Nephron (organoid): ENCODE data around the gene PLPP4.
A peak's percentile ranks its signal among the peaks of the same experiment; 100 is the strongest.

Source experiments
- H3K27ac Mint-ChIP-seq, 3 experiments: 2 replicates each; pipeline ENCODE4 v1.8.0; 2020; ENCODE audit warnings: mixed read lengths in 3 of 3, mild to moderate bottlenecking in 2 of 3, moderate library complexity in 1 of 3
- H3K27me3 Mint-ChIP-seq: 2 replicates; pipeline ENCODE4 v1.8.0; 2021; ENCODE audit warnings: low read depth, mild to moderate bottlenecking, moderate library complexity, mixed read lengths
- H3K36me3 Mint-ChIP-seq: 2 replicates; pipeline ENCODE4 v1.8.0; 2020; ENCODE audit warnings: low read depth, mixed read lengths
- H3K4me1 Mint-ChIP-seq: 2 replicates; pipeline ENCODE4 v1.8.0; 2020; ENCODE audit warnings: mixed read lengths
- H3K4me3 Mint-ChIP-seq, 3 experiments: 2 replicates each; pipeline ENCODE4 v1.8.0; 2020; ENCODE audit warnings: mild to moderate bottlenecking in 3 of 3, mixed read lengths in 3 of 3, moderate library complexity in 2 of 3
- H3K9me3 Mint-ChIP-seq: 2 replicates; pipeline ENCODE4 v1.8.0; 2020; ENCODE audit warnings: mixed read lengths
- TF ChIP-seq, protein P1 (sequence below), 3 experiments: fragments of 200-600 bp; sonication (generic); IDR thresholded peaks; one replicate each; pipeline ENCODE4 v1.5.0; 2021; ENCODE audit warnings: antibody characterized with exemption in 3 of 3; ENCODE audit not compliant: unreplicated experiment in 3 of 3

PLPP4 gene

DNA sequence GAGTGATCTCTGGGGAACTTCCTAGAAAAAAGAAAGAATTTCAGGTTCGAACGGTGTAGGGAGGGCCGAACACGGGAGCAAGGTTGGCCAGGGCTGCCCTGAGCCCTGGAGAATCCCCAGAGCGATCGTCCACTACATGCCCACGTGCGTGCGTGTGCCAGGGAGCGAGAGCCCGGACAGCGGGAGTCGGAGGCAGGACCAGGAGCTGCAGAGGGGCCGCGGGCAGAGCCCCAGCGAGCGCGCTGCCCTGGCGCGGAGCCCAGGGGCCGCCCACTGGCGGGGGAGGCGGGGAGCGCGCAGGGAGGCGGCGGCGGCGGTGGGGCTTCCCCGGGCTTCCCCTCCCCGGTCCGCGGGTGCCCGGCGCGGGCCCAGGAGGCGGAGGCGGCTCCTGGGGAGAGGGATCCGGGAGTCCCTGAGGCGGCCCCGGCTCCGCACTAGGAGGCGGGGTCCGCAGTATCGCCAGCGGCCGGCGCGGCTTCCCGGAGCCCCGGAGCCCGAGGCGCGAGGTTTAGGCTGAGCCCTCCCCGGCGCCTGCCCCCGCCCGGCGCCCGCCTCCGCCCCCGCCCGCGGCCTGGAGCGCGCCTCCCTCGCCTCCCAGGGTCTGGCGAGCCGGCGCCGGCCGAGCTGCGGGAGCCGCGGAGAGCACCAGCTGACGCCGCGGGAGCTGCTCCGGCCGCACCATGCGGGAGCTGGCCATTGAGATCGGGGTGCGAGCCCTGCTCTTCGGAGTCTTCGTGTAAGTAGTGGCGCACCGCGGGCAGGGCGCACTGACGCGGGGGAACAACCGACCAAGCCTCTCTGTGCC is at the start of gene PLPP4:
PLPP4 (plus strand) TSS at position 602 of the 805 bp plus-strand sequence; CDS start at position 681, 79 bp downstream.
- Mint-ChIP-seq H3K4me3 (peak within 1 kb of the TSS; percentile 90 to 93 (median 92)), H3K4me1 (no peaks in the 10 kb centered on the region), H3K36me3 (no peaks in the 10 kb centered on the region), H3K27ac (peak within 1 kb of the TSS in 1 of 3 experiments; percentile 43), H3K27me3 (peaks cover 93% of the 10 kb centered on the region), H3K9me3 (peaks cover under 1% of the 10 kb centered on the region)
- TF ChIP-seq, protein P1, sequence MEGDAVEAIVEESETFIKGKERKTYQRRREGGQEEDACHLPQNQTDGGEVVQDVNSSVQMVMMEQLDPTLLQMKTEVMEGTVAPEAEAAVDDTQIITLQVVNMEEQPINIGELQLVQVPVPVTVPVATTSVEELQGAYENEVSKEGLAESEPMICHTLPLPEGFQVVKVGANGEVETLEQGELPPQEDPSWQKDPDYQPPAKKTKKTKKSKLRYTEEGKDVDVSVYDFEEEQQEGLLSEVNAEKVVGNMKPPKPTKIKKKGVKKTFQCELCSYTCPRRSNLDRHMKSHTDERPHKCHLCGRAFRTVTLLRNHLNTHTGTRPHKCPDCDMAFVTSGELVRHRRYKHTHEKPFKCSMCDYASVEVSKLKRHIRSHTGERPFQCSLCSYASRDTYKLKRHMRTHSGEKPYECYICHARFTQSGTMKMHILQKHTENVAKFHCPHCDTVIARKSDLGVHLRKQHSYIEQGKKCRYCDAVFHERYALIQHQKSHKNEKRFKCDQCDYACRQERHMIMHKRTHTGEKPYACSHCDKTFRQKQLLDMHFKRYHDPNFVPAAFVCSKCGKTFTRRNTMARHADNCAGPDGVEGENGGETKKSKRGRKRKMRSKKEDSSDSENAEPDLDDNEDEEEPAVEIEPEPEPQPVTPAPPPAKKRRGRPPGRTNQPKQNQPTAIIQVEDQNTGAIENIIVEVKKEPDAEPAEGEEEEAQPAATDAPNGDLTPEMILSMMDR (IDR thresholded peaks at IDR 0.05; ENCODE audit: unreplicated experiment in 3 of 3): no peak

DNA sequence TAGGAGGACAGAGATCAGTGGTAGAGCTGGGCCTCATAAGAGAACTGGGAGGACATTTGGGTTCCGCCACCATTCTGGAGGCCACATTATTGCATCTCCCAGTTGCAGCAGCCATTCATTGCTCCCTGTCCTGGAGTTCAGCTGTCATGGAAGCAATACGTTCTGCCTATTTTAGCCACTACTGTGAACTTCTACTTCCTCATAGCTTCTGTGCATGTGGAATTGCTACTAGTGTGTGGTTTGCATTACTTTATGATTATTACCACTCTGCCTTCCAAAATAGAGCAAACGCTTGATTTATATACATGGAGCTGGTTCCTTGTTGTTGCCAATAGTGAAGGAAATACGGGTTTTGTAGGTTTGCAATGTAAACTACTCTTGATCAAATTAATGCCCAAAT is 47.2 kb upstream of the PLPP4 start:
- no peaks in the 10 kb centered on the region for H3K36me3 Mint-ChIP-seq
- H3K9me3 Mint-ChIP-seq: peaks cover 3% of the 10 kb centered on the region
- H3K4me3 Mint-ChIP-seq: no peak overlapping the region
- peaks cover 27% of the 10 kb centered on the region for H3K27me3 Mint-ChIP-seq
- TF ChIP-seq, protein P1 (IDR thresholded peaks at IDR 0.05; ENCODE audit: unreplicated experiment in 3 of 3): no peak
- no peak overlapping the region for H3K27ac Mint-ChIP-seq
- H3K4me1 Mint-ChIP-seq: no peaks in the 10 kb centered on the region

DNA sequence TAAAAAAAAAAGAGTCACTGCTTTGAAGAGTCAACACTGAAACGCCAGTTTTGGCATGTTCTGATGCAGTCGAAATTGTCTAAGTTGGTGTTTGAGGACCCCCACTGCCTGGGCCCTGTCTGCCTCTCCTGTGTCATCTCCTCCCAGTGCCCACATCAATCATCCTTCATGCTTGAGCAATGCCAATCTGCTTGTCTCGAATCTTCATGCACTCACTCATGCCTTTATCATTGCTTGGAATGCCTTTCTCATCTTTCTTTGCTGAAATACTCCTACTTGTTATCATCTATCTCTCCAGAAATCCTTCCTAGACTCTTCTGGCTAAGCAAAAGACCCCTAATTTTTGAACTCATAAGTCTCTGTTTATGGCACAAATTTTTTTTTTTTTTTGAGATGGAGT is 42.1 kb upstream of the PLPP4 start:
- H3K36me3 Mint-ChIP-seq: no peaks in the 10 kb centered on the region
- H3K27me3 Mint-ChIP-seq: peaks cover 3% of the 10 kb centered on the region
- no peak overlapping the region for H3K27ac Mint-ChIP-seq
- TF ChIP-seq, protein P1 (IDR thresholded peaks at IDR 0.05; ENCODE audit: unreplicated experiment in 3 of 3): no peak
- H3K4me3 Mint-ChIP-seq: no peak overlapping the region
- H3K4me1 Mint-ChIP-seq: no peaks in the 10 kb centered on the region
- H3K9me3 Mint-ChIP-seq: no peaks in the 10 kb centered on the region

DNA sequence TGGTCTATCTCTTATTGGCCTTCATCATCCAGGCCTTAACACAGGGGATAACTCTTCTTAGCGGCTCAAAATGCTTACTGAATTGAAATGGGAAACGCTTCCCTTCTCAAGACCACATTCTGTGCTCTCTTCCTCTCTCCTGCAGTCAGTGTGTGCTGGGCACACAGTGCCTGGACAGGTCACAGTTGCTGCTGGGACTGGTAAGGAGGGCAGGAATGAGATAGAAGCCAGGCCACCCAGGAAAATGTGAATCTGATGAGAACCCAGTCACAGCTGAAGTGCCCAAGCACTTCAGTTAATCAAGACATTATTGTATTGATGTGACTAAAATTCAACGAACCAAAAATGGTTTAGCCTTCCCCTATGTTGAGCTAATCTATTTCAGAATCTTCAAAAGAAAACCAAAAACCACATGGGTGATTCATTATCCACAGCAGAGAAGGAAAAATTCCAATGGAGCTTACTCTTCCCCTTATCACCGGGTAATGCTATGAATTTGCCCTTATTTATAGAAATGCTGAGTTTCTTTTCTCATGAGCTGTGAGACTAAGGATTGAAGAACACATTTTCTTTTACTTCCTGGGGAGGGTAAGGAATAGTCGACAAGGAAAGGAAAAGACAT is 41.2 kb upstream of the PLPP4 start:
- H3K27me3 Mint-ChIP-seq: peaks cover 3% of the 10 kb centered on the region
- H3K9me3 Mint-ChIP-seq: no peaks in the 10 kb centered on the region
- H3K27ac Mint-ChIP-seq: no peak overlapping the region
- H3K4me1 Mint-ChIP-seq: no peaks in the 10 kb centered on the region
- H3K4me3 Mint-ChIP-seq: no peak overlapping the region
- no peaks in the 10 kb centered on the region for H3K36me3 Mint-ChIP-seq
- TF ChIP-seq, protein P1 (IDR thresholded peaks at IDR 0.05; ENCODE audit: unreplicated experiment in 3 of 3): no peak

DNA sequence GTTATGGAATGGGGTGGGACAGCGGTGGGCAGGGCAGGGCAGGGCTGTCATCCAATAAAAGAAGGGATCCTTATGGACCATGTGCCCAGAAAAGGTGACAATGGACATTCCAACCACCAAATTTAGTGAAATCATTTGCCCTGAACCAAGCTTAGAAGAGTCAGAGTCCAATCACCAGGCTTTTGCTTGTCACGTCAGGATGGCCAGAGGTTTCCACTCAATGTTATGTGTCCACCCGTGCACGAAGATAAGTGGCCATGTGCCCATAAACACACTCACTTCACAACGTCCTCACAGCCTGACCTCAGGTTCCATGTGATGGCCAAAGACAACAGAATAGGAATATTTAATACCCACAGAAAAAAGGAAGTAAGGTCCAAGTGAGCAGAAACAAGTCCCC is 36.6 kb upstream of the PLPP4 start:
- H3K9me3 Mint-ChIP-seq: no peaks in the 10 kb centered on the region
- no peaks in the 10 kb centered on the region for H3K4me1 Mint-ChIP-seq
- H3K4me3 Mint-ChIP-seq: no peak overlapping the region
- no peak overlapping the region for H3K27ac Mint-ChIP-seq
- TF ChIP-seq, protein P1 (IDR thresholded peaks at IDR 0.05; ENCODE audit: unreplicated experiment in 3 of 3): no peak
- peaks cover 9% of the 10 kb centered on the region for H3K27me3 Mint-ChIP-seq
- no peaks in the 10 kb centered on the region for H3K36me3 Mint-ChIP-seq
